ENCODE data around the gene TEDC2.
"Not testable (repeated sequence)": the region's sequence is repeated elsewhere in the genome, so short reads cannot be mapped to it uniquely, and the experiment has no call there.

TEDC2 gene

DNA sequence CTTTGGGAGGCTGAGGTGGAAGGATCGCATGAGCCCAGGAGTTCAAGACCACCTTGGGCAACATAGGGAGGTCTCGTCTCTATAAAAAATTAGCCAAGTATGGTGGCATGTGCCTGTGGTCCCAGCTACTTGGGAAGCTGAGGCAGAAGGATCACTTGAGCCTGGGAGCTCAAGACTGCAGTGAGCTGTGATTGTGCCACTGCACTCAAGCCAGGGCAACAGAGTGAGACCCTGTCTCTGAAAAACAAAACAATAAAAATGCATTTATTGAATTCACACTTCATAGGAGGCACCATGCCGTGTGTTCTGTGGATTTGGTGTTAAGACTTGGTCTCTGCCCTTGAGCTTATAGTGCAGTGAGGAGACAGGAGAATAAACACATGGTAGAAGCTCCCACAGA is 17.4 kb downstream of the TEDC2 start:
- ChIA-PET POLR2A (no interaction called here), CTCF (interaction anchor here (1.7 to 2.0 kb wide), 2 partner anchors 9 to 23 kb away, joined by 3 to 6 read pairs; no protein-coding TSS in a partner anchor)
- no peak for DNase-seq (ENCODE audit: extremely low spot score)
- TF ChIP-seq, protein P1, sequence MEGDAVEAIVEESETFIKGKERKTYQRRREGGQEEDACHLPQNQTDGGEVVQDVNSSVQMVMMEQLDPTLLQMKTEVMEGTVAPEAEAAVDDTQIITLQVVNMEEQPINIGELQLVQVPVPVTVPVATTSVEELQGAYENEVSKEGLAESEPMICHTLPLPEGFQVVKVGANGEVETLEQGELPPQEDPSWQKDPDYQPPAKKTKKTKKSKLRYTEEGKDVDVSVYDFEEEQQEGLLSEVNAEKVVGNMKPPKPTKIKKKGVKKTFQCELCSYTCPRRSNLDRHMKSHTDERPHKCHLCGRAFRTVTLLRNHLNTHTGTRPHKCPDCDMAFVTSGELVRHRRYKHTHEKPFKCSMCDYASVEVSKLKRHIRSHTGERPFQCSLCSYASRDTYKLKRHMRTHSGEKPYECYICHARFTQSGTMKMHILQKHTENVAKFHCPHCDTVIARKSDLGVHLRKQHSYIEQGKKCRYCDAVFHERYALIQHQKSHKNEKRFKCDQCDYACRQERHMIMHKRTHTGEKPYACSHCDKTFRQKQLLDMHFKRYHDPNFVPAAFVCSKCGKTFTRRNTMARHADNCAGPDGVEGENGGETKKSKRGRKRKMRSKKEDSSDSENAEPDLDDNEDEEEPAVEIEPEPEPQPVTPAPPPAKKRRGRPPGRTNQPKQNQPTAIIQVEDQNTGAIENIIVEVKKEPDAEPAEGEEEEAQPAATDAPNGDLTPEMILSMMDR (IDR thresholded peaks at IDR 0.05; ENCODE audit: control extremely low read depth, extremely low read depth, low read depth, missing control alignments): no peak

DNA sequence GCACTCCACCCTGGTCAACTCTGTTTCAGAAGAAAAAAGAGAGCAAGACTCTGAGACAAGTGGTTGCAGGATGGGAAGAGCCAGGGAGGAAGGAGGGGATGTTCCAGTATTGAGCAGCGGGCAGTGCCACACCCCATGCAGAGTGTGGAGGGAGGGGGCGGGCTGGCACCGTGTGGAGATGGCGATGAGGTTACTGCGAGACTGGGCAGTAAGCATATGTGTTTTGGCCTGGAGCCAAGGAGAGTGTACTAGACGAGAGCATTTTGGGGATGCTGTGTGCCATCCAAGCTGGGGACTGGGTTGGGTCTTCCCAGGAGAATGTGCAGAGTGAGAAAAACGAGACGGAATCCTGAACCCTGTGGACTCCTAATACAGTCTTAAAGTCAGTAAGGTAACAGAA is 18.4 kb downstream of the TEDC2 start:
- DNase-seq (ENCODE audit: extremely low spot score): no peak
- POLR2A ChIA-PET: interaction anchor here (1.2 kb wide), 1 partner anchor 10 kb away, joined by 3 read pairs; no protein-coding TSS in a partner anchor
- CTCF ChIA-PET: interaction anchor here (2.0 kb wide), 1 partner anchor 8 kb away, joined by 6 read pairs; no protein-coding TSS in a partner anchor
- TF ChIP-seq, protein P1 (IDR thresholded peaks at IDR 0.05; ENCODE audit: control extremely low read depth, extremely low read depth, low read depth, missing control alignments): no peak

DNA sequence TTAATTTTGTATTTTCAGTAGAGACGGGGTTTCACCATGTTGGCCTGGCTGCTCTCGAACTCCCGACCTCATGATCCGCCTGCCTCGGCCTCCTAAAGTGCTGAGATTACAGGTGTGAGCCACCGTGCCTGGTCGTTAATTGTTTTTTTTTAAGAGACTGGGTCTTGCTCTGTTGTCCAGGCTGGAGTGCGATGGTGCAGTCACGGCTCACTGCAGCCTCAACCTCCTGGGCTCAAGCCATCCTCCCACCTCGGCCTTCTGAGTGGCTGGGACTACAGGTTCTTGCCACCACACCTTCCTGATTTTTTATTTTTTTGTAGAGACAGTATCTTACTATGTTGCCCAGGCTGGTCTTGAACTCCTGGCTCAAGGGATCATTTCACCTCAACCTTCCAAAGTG is 20.1 kb downstream of the TEDC2 start:
- CTCF ChIA-PET; POLR2A ChIA-PET; DNase-seq (ENCODE audit: extremely low spot score): not testable (repeated sequence)

DNA sequence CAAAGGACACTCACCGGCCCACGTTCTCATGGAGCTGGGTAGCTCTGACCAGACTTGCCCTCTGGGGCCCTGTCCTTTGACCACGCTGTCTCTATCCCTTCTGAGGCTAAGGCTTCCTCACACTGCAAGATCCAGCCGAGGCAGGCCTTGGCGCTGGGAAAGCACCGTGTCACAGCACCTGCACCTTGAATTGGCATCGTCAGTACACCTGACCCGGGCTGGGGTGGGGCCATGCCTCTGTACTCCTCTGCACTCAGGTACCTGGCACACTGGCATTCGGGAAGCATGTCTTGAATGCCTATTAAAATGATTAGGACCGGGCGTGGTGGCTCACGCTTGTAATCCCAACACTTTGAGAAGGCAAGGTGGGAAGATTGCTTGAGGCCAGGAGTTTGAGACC is 21.0 kb downstream of the TEDC2 start:
- CTCF ChIA-PET: interaction anchor here (1.1 kb wide), 1 partner anchor 10 kb away, joined by 3 read pairs; the partner anchor contains the start of gene NTN3
- POLR2A ChIA-PET: interaction anchor here (0.6 kb wide), 1 partner anchor 494 kb away, joined by 3 read pairs; no protein-coding TSS in a partner anchor
- DNase-seq (ENCODE audit: extremely low spot score): no peak
- TF ChIP-seq, protein P1 (IDR thresholded peaks at IDR 0.05; ENCODE audit: control extremely low read depth, extremely low read depth, low read depth, missing control alignments): no peak

DNA sequence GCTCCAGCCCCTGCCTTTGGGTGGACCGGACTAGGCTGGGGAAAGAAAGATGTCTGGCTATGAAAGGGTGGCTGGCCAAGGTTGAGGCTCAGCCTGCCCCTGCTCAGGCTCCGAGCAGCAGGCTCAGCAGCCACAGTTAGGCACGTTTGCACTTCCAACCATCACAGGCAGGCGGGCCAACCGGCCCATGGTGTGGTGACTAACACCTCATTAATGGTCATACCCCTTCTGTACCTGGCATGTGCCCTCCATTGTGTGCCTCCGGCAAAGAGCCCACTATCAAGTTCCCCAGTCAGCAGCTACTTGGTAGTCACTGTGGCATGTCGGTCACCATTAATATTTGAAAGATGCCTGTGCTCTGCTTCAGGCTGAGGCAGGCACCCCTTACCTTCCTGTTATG is 21.8 kb downstream of the TEDC2 start:
- CTCF ChIA-PET: interaction anchor here (1.2 kb wide), 1 partner anchor 230 kb away, joined by 3 read pairs; the partner anchor contains the start of gene ECI1
- TF ChIP-seq, protein P1 (IDR thresholded peaks at IDR 0.05; ENCODE audit: control extremely low read depth, extremely low read depth, low read depth, missing control alignments): no peak
- DNase-seq (ENCODE audit: extremely low spot score): no peak
- POLR2A ChIA-PET: no interaction called here

DNA sequence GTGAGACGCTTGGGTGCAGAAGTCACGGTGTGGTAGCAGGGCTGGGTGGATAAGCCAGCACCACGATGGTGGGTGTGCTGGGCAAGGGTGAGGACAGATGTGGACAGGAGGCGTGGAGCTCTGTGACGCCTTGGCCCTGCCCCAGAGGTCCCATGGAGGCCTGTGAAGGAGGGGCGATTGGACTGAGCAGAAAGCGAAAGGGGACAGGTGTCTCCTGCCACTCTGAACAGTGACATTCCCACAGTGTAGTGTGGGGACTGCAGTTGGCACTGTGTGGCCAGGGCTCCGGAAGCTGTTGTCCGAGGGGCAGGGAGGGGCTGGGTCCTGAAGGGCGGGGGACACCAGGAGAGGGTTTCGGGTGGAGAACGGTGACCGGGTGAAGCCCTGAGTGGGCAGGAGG is 22.3 kb downstream of the TEDC2 start:
- TF ChIP-seq, protein P1 (IDR thresholded peaks at IDR 0.05; ENCODE audit: control extremely low read depth, extremely low read depth, low read depth, missing control alignments): no peak
- CTCF ChIA-PET: interaction anchor here (0.8 to 1.2 kb wide), 2 partner anchors 19 to 231 kb away, joined by 3 read pairs; partner anchors contain the start of gene ECI1
- DNase-seq (ENCODE audit: extremely low spot score): no peak
- POLR2A ChIA-PET: no interaction called here

DNA sequence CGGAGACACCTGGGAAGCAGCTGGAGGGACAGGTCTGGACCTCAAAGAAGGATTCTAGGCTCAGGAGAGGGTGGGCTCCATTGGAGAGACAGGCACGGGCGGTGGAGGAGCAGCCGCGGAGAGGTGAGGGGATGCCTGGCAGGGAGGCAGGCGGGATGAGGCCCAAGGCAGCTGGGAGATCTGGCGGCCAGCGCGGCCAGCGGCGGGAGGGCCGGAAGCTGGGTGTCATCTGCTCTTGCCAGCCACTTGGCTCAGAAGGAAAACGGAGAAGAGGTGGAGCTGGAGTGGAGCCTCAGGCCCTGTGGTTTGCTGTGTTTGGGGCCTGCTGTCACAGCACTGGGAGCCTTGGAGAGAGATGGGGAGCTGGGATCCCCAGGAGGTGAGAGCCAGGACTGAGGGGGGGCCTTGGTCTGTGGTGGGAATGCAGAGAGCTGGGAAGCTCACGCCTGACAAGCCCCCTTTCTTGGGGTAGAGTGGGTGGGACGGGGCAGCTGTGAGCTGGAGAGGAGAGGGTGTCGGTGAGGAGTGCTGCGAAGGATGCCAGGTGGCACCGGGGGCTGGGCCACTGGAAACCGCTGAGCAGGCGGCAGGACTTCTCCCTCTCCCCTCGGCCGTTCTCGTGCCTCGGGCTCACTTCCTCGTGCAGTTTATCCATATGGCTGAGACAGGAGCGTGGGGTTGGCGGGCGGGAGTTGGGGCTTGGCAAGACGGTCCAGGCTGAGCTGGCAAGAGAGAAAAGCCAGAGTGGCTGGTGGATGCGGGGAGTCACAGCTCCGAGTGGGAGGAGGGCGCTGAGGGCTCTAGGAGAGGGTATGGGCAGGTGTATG is 23.0 kb downstream of the TEDC2 start:
- no peak for DNase-seq (ENCODE audit: extremely low spot score)
- TF ChIP-seq, protein P1 (IDR thresholded peaks at IDR 0.05; ENCODE audit: control extremely low read depth, extremely low read depth, low read depth, missing control alignments): no peak
- POLR2A ChIA-PET: no interaction called here
- CTCF ChIA-PET: interaction anchor here (0.8 to 1.2 kb wide), 3 partner anchors 18 to 232 kb away, joined by 3 read pairs; partner anchors contain the start of genes ABCA3 and ECI1
